Measurements from ENCODE around the gene AGAP5. TPM values are rescaled to one million over a fixed set of nuclear protein-coding genes. Genes with fewer than 3 reads are reported as not detected.

AGAP5 gene
- total and polyA plus RNA-seq, 10 of the 15 experiments (the other 5 are each of a cell fraction or from before 2014, with no cell fraction given) = 0.68 to 8.5 (median 6.7) TPM; not detected in 1

GRCh38 chr10:73743905-73744663, 46.2 kb upstream of the AGAP5 start, which contains the start of gene SEC24C (continued):
- TF ChIP-seq PKNOX1 (IDR thresholded peaks at IDR 0.05) (peak; percentile 78), NR2C2 (IDR thresholded peaks at IDR 0.05; ENCODE audit: borderline replicate concordance, control insufficient read depth, insufficient read length, low read depth) (peak; percentile 84), KLF5 (IDR thresholded peaks at IDR 0.05; ENCODE audit: partially characterized antibody) (peak; percentile 52), ATF2 (IDR thresholded peaks at IDR 0.05; ENCODE audit: low read length) (no peak; the same call in none of the 2 replicates), ASH2L (IDR thresholded peaks at IDR 0.05; ENCODE audit: borderline replicate concordance, low read depth) (no peak), POLR2AphosphoS2 (IDR thresholded peaks at IDR 0.05; ENCODE audit: low read depth, low read length) (no peak), NR2F1 (conservative IDR thresholded peaks at IDR 0.05) (peak; percentile 100), MYC (IDR thresholded peaks at IDR 0.05; ENCODE audit: insufficient read depth, insufficient read length, insufficient replicate concordance, low read length, severe bottlenecking) (no peak), HSF1 (IDR thresholded peaks at IDR 0.05; ENCODE audit: low read depth, low read length) (no peak), SREBF2 (IDR thresholded peaks at IDR 0.05; ENCODE audit: low read length) (peak; percentile 42; the same call in 1 of the 2 replicates), CBX5 (IDR thresholded peaks at IDR 0.05; ENCODE audit: low read depth) (no peak), MTA3 (IDR thresholded peaks at IDR 0.05; ENCODE audit: borderline replicate concordance, low read length) (0 out of 2 replicates have a peak, but pooled peaks have one; percentile 65), FOS (IDR thresholded peaks at IDR 0.05; ENCODE audit: borderline replicate concordance, extremely low read depth, insufficient read length) (no peak), NFYA (IDR thresholded peaks at IDR 0.05; ENCODE audit: borderline replicate concordance, low read depth, low read length) (no peak), ESRRA (IDR thresholded peaks at IDR 0.05; ENCODE audit: low read length) (peak; percentile 51; the same call in 1 of the 2 replicates)
- TF ChIP-seq, protein P1, sequence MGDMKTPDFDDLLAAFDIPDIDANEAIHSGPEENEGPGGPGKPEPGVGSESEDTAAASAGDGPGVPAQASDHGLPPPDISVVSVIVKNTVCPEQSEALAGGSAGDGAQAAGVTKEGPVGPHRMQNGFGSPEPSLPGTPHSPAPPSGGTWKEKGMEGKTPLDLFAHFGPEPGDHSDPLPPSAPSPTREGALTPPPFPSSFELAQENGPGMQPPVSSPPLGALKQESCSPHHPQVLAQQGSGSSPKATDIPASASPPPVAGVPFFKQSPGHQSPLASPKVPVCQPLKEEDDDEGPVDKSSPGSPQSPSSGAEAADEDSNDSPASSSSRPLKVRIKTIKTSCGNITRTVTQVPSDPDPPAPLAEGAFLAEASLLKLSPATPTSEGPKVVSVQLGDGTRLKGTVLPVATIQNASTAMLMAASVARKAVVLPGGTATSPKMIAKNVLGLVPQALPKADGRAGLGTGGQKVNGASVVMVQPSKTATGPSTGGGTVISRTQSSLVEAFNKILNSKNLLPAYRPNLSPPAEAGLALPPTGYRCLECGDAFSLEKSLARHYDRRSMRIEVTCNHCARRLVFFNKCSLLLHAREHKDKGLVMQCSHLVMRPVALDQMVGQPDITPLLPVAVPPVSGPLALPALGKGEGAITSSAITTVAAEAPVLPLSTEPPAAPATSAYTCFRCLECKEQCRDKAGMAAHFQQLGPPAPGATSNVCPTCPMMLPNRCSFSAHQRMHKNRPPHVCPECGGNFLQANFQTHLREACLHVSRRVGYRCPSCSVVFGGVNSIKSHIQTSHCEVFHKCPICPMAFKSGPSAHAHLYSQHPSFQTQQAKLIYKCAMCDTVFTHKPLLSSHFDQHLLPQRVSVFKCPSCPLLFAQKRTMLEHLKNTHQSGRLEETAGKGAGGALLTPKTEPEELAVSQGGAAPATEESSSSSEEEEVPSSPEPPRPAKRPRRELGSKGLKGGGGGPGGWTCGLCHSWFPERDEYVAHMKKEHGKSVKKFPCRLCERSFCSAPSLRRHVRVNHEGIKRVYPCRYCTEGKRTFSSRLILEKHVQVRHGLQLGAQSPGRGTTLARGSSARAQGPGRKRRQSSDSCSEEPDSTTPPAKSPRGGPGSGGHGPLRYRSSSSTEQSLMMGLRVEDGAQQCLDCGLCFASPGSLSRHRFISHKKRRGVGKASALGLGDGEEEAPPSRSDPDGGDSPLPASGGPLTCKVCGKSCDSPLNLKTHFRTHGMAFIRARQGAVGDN (IDR thresholded peaks at IDR 0.05) = peak; percentile 98
